Lower lobe of right lung (tissue), 2 donors: ENCODE results near the gene REV3L. TPM values are rescaled to one million over a fixed set of nuclear protein-coding genes. Genes with fewer than 3 reads are reported as not detected.

Source experiments
- ATAC-seq, 2 donors: fragments of 200-7000 bp; cut with Tn5 transposase; one replicate each; pipeline ENCODE4 v1.9.1; 2020 to 2022; ENCODE audit warnings: mild to moderate bottlenecking in 2 of 2, moderate library complexity in 2 of 2
- DNase-seq: peaks from one replicate; pipeline ENCODE4 v3.0.0-alpha.2; 2020
- H3K27ac ChIP-seq: fragments of 200-600 bp; one replicate; pipeline ENCODE4 v1.8.0; 2022
- H3K27me3 ChIP-seq: fragments of 200-600 bp; one replicate; pipeline ENCODE4 v1.8.0; 2022; ENCODE audit warnings: low read depth
- H3K36me3 ChIP-seq: fragments of 200-600 bp; one replicate; pipeline ENCODE4 v1.8.0; 2022; ENCODE audit warnings: mild to moderate bottlenecking
- H3K4me1 ChIP-seq: fragments of 200-600 bp; one replicate; pipeline ENCODE4 v1.8.0; 2022
- H3K4me3 ChIP-seq: fragments of 200-600 bp; one replicate; pipeline ENCODE4 v1.8.0; 2022; ENCODE audit warnings: mild to moderate bottlenecking
- H3K9me3 ChIP-seq: fragments of 200-600 bp; one replicate; pipeline ENCODE4 v1.8.0; 2022
- CTCF ChIP-seq: fragments of 200-600 bp; IDR thresholded peaks from one replicate; pipeline ENCODE4 v1.8.0; 2022; ENCODE audit warnings: antibody characterized with exemption, mild to moderate bottlenecking
- intact Hi-C: fragments of 100-400 bp; cut with DNase I; formaldehyde crosslinking; loops from one replicate; pipeline ENCODE4 v1.11.0; 2022
- total RNA-seq: library from RNA; stranded (reverse); fragmentation: NEBNext Ultra II Directional; extraction: Animal tissue kit (Norgen Biotek cat#: 25700); gene quantifications from one replicate; pipeline ENCODE4 v1.2.1, GENCODE V29; 2021
- donor health status: DM: no; HTN: yes; CAD: no; lungs with severe emphysema.

Gene REV3L
- total RNA-seq, 1 donor from 2014 or later = 30.3 TPM

DNA sequence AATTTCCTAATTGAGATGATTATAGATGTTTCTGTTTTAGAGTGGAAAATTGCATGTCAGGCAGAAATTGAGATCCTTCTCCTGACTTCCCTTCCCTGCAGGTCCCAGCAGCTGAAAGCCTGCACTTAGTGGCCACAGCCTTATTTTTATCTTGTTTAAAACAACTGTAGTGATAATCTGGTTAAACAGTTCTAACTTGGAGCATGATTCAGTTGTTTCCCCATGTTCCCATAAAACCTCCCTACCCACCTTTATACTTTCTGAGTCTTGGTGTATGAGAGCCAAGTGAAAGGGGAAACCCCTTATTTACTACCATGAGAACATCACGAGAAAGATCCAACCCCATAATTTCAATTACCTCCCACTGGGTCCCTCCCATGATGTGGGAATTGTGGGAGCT, 200.5 kb downstream of the REV3L start:
- Histone ChIP-seq H3K4me3 (no peak overlapping the region), H3K27ac (no peak overlapping the region), H3K4me1 (no peaks in the 10 kb centered on the region), H3K27me3 (no peaks in the 10 kb centered on the region), H3K9me3 (no peaks in the 10 kb centered on the region), H3K36me3 (peaks cover 30% of the 10 kb centered on the region)
- TF ChIP-seq CTCF = no peak
- intact Hi-C loops = no loop called here
- DNase-seq (no peak), ATAC-seq (no peak)

DNA sequence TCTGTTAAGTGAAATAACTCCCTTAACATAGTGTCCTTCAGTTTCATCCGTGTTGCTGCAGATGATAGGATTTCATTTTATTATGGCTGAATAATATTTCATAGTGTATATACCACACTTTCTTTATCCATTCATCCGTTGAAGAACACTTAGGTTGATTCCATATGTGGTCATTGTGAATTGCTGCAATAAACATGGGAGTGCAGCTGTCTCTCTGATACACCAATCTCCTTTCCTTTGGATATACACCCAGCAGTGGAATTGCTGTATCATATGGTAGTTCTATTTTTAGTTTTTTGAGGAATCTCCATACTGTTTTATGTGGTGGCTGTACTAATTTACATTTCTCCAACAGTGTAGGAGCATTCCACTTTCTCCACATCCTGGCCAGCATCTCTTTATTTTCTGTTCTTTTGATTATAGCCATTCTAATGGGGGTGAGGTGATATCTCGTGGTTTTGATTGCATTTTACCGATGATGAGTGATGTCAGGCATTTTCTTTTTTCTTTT, 202.5 kb downstream of the REV3L start:
- peaks cover 48% of the 10 kb centered on the region for H3K36me3 ChIP-seq
- ATAC-seq (no peak), DNase-seq (no peak)
- no peak overlapping the region for H3K27ac ChIP-seq
- H3K27me3 ChIP-seq = no peaks in the 10 kb centered on the region
- TF ChIP-seq CTCF = no peak
- H3K4me1 ChIP-seq = no peaks in the 10 kb centered on the region
- H3K4me3 ChIP-seq = no peak overlapping the region
- H3K9me3 ChIP-seq = no peaks in the 10 kb centered on the region
- intact Hi-C loops = no loop called here

GRCh38 chr6:111278731-111279130, 204.3 kb downstream of the REV3L start:
- intact Hi-C loops = no loop called here
- no peak for ATAC-seq
- H3K4me3 ChIP-seq = no peak overlapping the region

DNA sequence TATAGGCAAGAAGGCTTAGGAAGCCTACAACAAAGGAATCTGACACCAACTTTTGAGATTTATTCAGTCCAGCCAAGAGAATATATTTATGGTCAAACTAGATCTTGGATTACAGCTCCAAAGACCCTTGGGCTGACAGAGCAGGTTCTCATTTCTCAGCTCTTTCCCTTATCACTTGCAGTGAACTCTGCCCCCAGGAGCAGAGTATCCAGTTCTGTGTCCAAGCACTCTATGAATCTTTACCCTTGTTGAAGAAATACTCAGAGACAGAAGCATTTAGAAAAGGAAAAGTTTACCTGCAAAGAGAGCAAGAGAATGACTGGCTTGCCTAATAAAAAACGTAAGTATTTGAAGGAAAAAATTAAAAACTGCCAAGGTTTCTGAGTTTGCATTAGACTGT, 205.2 kb downstream of the REV3L start:
- intact Hi-C loops = no loop called here
- no peaks in the 10 kb centered on the region for H3K27me3 ChIP-seq
- TF ChIP-seq CTCF = no peak
- no peak for DNase-seq
- no peaks in the 10 kb centered on the region for H3K4me1 ChIP-seq
- peaks cover 51% of the 10 kb centered on the region for H3K36me3 ChIP-seq
- H3K9me3 ChIP-seq = peaks cover 20% of the 10 kb centered on the region
- H3K4me3 ChIP-seq = no peak overlapping the region
- H3K27ac ChIP-seq = no peak overlapping the region
- no peak for ATAC-seq

More at GRCh38 chr6:111278731-111279130, 204.3 kb downstream of the REV3L start:
- no peak for DNase-seq
- TF ChIP-seq CTCF = no peak
- H3K9me3 ChIP-seq = peaks cover 12% of the 10 kb centered on the region
- H3K36me3 ChIP-seq = peaks cover 48% of the 10 kb centered on the region
- no peaks in the 10 kb centered on the region for H3K4me1 ChIP-seq
- no peaks in the 10 kb centered on the region for H3K27me3 ChIP-seq
- H3K27ac ChIP-seq = no peak overlapping the region

GRCh38 chr6:111276736-111277135, 206.3 kb downstream of the REV3L start:
- H3K36me3 ChIP-seq = peaks cover 51% of the 10 kb centered on the region
- DNase-seq (no peak), ATAC-seq (no peak)
- peaks cover 20% of the 10 kb centered on the region for H3K9me3 ChIP-seq
- no peaks in the 10 kb centered on the region for H3K27me3 ChIP-seq
- intact Hi-C loops = no loop called here
- H3K4me3 ChIP-seq = no peak overlapping the region
- H3K27ac ChIP-seq = no peak overlapping the region
- no peak for TF ChIP-seq CTCF
- H3K4me1 ChIP-seq = no peaks in the 10 kb centered on the region

- DNase-seq (no peak), ATAC-seq (no peak)
- no peak for TF ChIP-seq CTCF
- intact Hi-C loops = no loop called here
- peaks cover 51% of the 10 kb centered on the region for H3K36me3 ChIP-seq
- no peaks in the 10 kb centered on the region for H3K27me3 ChIP-seq
- H3K27ac ChIP-seq = no peak overlapping the region
- peaks cover 20% of the 10 kb centered on the region for H3K9me3 ChIP-seq
- H3K4me1 ChIP-seq = no peaks in the 10 kb centered on the region
- H3K4me3 ChIP-seq = no peak overlapping the region
Observed at GRCh38 chr6:111276335-111276734, 206.7 kb downstream of the REV3L start.
